ENCODE measurements around the gene DNAJC17. TPM values are rescaled to one million over a fixed set of nuclear protein-coding genes. Genes with fewer than 3 reads are reported as not detected.

Gene DNAJC17
- total RNA-seq, 2 experiments from 2014 or later: 24.2 to 39.9 TPM

DNA sequence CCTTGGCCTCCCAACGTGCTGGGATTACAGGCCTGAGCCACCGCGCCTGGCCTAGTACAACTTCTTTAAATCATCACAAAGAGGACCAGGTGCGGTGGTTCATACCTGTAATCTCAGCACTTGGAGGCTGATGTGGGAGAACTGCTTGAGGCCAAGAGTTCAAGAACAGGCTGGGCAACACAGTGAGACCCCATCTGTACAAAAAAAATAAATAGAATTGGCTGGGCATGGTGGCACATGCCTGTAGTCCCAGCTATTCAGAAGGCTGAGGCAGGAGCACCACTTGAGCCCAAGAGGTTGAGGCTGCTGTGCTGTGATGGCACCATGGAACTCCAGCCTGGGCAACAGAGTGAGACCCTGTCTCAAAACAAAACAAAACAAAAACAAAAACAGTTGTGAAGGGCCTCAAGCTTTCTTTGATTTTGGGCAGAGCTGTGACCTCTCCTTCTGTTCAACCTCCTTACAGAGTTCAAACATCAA is 58.1 kb downstream of the DNAJC17 start:
- POLR2A ChIA-PET: interaction anchor here (0.6 to 1.0 kb wide), 4 partner anchors 11 to 727 kb away, joined by 3 to 4 read pairs (median 4); no protein-coding TSS in a partner anchor
- H3K9me2 ChIP-seq (ENCODE audit: insufficient read depth, low read length): no peaks in the 10 kb centered on the region
- no peak overlapping the region for H3K27ac ChIP-seq (ENCODE audit: low read depth, low read length, poor library complexity, severe bottlenecking)
- intact Hi-C loops (cut with micrococcal nuclease; ENCODE audit: unreplicated experiment): loop anchor here (5.0 kb wide), 1 partner anchor 143 kb away; the partner anchor contains the start of gene VPS18
- no TSS peak for BruUV-seq (replicated peaks)
- no peak overlapping the region for H2AFZ ChIP-seq (ENCODE audit: low read length)
- H3K4me1 ChIP-seq (ENCODE audit: insufficient read depth, low read length, poor library complexity, severe bottlenecking): peaks cover 23% of the 10 kb centered on the region
- no peak overlapping the region for H3K4me2 ChIP-seq (ENCODE audit: low read length)
- H3K4me3 ChIP-seq (ENCODE audit: low read depth, low read length, poor library complexity, severe bottlenecking): no peak overlapping the region
- H4K20me1 ChIP-seq (ENCODE audit: insufficient read depth, low read length): no peaks in the 10 kb centered on the region
- H3K36me3 ChIP-seq (ENCODE audit: insufficient read depth, low read length): peaks cover 77% of the 10 kb centered on the region
- CTCF ChIA-PET (ENCODE audit: unreplicated experiment): interaction anchor here (0.6 kb wide), 1 partner anchor 20 kb away, joined by 3 read pairs; no protein-coding TSS in a partner anchor
- TF ChIP-seq, protein P1, sequence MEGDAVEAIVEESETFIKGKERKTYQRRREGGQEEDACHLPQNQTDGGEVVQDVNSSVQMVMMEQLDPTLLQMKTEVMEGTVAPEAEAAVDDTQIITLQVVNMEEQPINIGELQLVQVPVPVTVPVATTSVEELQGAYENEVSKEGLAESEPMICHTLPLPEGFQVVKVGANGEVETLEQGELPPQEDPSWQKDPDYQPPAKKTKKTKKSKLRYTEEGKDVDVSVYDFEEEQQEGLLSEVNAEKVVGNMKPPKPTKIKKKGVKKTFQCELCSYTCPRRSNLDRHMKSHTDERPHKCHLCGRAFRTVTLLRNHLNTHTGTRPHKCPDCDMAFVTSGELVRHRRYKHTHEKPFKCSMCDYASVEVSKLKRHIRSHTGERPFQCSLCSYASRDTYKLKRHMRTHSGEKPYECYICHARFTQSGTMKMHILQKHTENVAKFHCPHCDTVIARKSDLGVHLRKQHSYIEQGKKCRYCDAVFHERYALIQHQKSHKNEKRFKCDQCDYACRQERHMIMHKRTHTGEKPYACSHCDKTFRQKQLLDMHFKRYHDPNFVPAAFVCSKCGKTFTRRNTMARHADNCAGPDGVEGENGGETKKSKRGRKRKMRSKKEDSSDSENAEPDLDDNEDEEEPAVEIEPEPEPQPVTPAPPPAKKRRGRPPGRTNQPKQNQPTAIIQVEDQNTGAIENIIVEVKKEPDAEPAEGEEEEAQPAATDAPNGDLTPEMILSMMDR (conservative IDR thresholded peaks at IDR 0.05; ENCODE audit: low read length): no peak
- no peak for TF ChIP-seq EZH2phosphoT487 (IDR thresholded peaks at IDR 0.05; ENCODE audit: borderline replicate concordance, low read depth, low read length)
- no peaks in the 10 kb centered on the region for H3K9me3 ChIP-seq (ENCODE audit: low read length)
- no peak for DNase-seq (ENCODE audit: low spot score)
- H3K79me2 ChIP-seq (ENCODE audit: insufficient read depth, low read depth, low read length): peaks cover 25% of the 10 kb centered on the region

DNA sequence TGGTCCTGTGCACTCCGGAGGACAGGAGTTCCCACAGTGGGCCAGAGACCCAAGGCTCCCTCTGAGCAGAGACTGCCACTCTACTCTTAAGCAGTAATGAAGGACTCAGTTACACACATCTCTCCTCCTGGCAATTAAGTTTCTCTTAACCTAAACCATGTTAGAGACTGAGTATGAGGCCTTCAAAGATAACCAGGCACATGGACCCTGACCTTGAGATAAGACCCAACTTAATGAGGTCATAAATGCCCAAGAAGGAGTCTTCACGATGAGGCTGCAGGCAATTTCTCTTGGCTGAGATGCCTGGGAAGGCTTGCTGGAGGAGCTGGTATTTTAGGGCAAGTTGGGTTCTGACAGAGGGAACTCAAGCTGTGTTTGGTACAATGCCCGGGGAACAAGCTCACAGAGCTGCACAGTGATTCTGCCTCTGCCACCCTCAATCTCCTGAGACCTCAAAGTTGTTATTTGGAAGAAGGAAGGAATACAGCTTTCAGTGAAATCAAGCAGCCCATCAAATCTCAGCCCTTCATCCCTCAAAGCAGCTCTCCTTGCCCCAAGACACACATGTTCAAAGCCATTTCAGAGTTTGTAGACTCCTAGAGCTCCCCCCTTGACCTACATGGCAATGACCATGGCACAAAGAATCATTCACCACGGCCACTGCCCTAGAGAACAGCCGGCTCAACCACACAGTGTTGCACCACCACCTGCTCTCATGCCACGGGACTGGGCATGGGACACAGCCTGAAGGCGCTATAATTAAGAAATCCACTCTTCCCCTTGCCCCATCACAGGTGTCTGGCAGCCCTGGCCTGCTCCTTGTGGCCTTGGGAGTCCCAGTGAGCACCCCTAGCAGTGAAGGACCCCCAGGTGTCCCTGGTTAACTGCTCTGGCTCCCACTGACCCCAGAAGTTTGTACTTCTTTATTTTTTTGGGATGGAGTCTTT is 59.3 kb downstream of the DNAJC17 start:
- POLR2A ChIA-PET: interaction anchor here (1.0 to 2.0 kb wide), 2 partner anchors 36 to 39 kb away, joined by 4 to 7 read pairs; no protein-coding TSS in a partner anchor

More for the DNA sequence above, 59.3 kb downstream of the DNAJC17 start:
- H3K27ac ChIP-seq (ENCODE audit: low read depth, low read length, poor library complexity, severe bottlenecking): no peak overlapping the region
- H3K4me3 ChIP-seq (ENCODE audit: low read depth, low read length, poor library complexity, severe bottlenecking): no peak overlapping the region
- TF ChIP-seq, protein P1 (conservative IDR thresholded peaks at IDR 0.05; ENCODE audit: low read length): no peak
- TF ChIP-seq EZH2phosphoT487 (IDR thresholded peaks at IDR 0.05; ENCODE audit: borderline replicate concordance, low read depth, low read length): no peak
- DNase-seq (ENCODE audit: low spot score): no peak
- intact Hi-C loops (cut with micrococcal nuclease; ENCODE audit: unreplicated experiment): loop anchor here (5.0 kb wide), 1 partner anchor 144 kb away; the partner anchor contains the start of gene VPS18
- H3K36me3 ChIP-seq (ENCODE audit: insufficient read depth, low read length): peaks cover 86% of the 10 kb centered on the region
- H3K4me2 ChIP-seq (ENCODE audit: low read length): no peak overlapping the region
- H3K79me2 ChIP-seq (ENCODE audit: insufficient read depth, low read depth, low read length): peaks cover 13% of the 10 kb centered on the region; the same call in 1 of the 2 replicates
- H2AFZ ChIP-seq (ENCODE audit: low read length): no peak overlapping the region
- no TSS peak for BruUV-seq (replicated peaks)
- CTCF ChIA-PET (ENCODE audit: unreplicated experiment): interaction anchor here (0.9 to 1.1 kb wide), 3 partner anchors 21 to 24 kb away, joined by 3 to 5 read pairs (median 4); no protein-coding TSS in a partner anchor
- peaks cover under 1% of the 10 kb centered on the region; the same call in 1 of the 2 replicates for H4K20me1 ChIP-seq (ENCODE audit: insufficient read depth, low read length)
- no peaks in the 10 kb centered on the region for H3K9me2 ChIP-seq (ENCODE audit: insufficient read depth, low read length)
- H3K9me3 ChIP-seq (ENCODE audit: low read length): no peaks in the 10 kb centered on the region
- peaks cover 13% of the 10 kb centered on the region for H3K4me1 ChIP-seq (ENCODE audit: insufficient read depth, low read length, poor library complexity, severe bottlenecking)

All from OCI-LY7 (cell line).